Measurements from ENCODE around the gene AMIGO2. TPM values are rescaled to one million over a fixed set of nuclear protein-coding genes. Genes with fewer than 3 reads are reported as not detected.
"Not testable (repeated sequence)": the region's sequence is repeated elsewhere in the genome, so short reads cannot be mapped to it uniquely, and the experiment has no call there.

The AMIGO2 gene
- total RNA-seq = 2.7 TPM
- long read RNA-seq, partial matches to known transcripts = 0 of 4 reads
- long read RNA-seq, other reads (novel, unspliced or antisense) = 1 of 4 reads

GRCh38 chr12:47079468-47079980 lies at the start of gene AMIGO2, which contains the start of gene PCED1B:
Gene AMIGO2, minus strand, starts transcription at chr12:47079959. Its CDS starts 957 bp downstream, at chr12:47079002.
Gene PCED1B, plus strand, starts transcription at chr12:47079621. Its CDS starts 155,443 bp downstream, at chr12:47235064.
- intact Hi-C loops (cut with DNase I) = loop anchor here (10.0 kb wide), 1 partner anchor 315 kb away; no protein-coding TSS in a partner anchor
- ATAC-seq = peak; percentile 82
- DNase-seq (ENCODE audit: missing footprints) = peak; percentile 85

DNA sequence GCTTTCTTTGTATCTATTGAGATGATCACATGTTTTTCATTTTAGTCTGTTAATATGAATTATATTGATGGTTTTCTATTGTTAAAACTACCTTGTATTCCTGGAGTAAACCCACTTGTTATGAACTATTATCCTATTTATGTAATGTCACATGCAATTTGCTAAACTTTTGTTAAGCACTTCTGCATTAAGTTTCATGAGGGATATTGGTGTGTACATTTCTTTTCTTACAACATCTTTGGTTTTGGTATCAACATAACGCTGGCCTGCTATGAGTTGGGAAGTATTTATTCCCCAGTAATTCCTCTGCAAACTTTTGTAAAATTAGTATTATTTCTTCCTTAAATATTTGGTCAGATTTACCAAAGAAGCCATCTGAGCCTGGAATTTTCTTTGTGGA lies 46.5 kb upstream of the AMIGO2 start:
- no peak for ATAC-seq
- intact Hi-C loops (cut with DNase I) = no loop called here
- DNase-seq (ENCODE audit: missing footprints) = no peak

- ATAC-seq = no peak
- DNase-seq (ENCODE audit: missing footprints) = no peak
- intact Hi-C loops (cut with DNase I) = no loop called here
Measured at GRCh38 chr12:47124451-47124850, 44.7 kb upstream of the AMIGO2 start.

GRCh38 chr12:47123730-47124129 lies 44.0 kb upstream of the AMIGO2 start:
- intact Hi-C loops (cut with DNase I) = no loop called here
- ATAC-seq (no peak), DNase-seq (ENCODE audit: missing footprints) (no peak)

GRCh38 chr12:47122602-47123001 lies 42.8 kb upstream of the AMIGO2 start:
- intact Hi-C loops (cut with DNase I) = no loop called here
- ATAC-seq (no peak), DNase-seq (ENCODE audit: missing footprints) (no peak)

DNA sequence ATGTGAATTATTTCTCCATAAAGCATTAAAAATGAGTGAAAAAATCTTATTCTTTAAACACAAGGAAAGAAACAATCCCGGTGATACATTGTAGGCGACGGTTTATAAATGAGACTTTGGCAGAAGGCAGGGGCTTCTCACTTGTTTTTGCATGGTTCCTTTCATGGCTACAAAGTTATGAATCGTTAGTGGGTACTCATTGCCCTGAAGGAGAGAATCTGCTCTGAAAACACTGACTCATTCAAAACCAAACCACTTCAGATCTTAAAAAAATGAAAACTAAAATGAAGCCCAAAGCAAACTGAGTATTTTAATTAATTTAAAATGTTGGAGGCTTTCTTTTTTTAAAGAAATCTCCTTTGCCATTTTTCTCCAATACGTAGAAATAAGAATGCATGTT lies 41.4 kb upstream of the AMIGO2 start:
- no peak for ATAC-seq
- intact Hi-C loops (cut with DNase I) = no loop called here
- no peak for DNase-seq (ENCODE audit: missing footprints)

DNA sequence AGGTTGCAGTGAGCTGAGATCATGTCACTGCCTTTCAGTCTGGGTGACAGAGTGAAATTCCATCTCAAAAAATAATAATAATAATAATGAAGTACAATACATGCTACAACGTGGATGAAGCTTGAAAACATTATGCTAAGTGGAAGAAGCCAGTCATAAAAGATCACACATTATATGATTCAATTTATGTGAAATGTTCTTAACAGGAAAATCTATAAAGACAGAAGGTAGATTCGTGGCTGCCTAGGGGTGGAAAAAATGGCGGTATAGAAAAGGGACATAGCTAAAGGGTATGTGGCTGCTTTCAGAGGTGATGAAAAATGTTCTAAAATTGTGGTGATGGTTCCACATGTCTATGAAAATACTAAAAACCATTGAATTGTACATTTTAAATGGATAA lies 41.0 kb upstream of the AMIGO2 start:
- ATAC-seq (no peak), DNase-seq (ENCODE audit: missing footprints) (no peak)
- intact Hi-C loops (cut with DNase I) = no loop called here

DNA sequence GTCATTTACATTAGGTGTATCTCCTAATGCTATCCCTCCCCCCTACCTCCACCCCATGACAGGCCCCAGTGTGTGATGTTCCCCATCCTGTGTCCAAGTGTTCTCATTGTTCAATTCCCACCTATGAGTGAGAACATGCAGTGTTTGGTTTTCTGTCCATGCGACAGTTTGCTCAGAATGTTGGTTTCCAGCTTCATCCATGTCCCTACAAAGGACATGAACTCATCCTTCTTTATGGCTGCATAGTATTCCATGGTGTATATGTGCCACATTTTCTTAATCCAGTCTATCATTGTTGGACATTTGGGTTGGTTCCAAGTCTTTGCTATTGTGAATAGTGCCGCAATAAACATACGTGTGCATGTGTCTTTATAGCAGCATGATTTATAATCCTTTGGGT lies 37.5 kb upstream of the AMIGO2 start:
- intact Hi-C loops (cut with DNase I); ATAC-seq: not testable (repeated sequence)

DNA sequence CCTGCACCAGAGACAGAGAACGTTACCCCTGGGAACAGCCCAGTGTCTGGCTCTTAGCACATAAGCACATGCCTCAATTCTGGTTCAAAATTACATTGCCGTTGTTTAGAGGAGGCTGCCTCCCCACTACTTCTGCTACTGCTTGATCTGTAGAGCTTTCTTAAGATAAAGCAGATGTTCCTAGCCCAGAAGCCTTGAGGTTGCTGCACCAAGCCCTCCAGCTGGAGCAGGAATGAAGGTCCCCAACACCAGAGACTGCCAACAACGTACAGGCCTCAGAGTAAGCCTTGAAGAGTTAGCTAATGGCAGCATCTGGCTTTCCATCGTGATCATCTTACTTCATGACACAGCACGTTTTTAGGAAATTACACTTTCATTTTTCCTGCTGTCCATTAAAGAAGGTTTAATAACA lies 34.7 kb upstream of the AMIGO2 start:
- intact Hi-C loops (cut with DNase I) = no loop called here
- DNase-seq (ENCODE audit: missing footprints) (no peak), ATAC-seq (peak; percentile 37)

More for the DNA sequence above, 37.5 kb upstream of the AMIGO2 start:
- DNase-seq (ENCODE audit: missing footprints) = not testable (repeated sequence)

DNA sequence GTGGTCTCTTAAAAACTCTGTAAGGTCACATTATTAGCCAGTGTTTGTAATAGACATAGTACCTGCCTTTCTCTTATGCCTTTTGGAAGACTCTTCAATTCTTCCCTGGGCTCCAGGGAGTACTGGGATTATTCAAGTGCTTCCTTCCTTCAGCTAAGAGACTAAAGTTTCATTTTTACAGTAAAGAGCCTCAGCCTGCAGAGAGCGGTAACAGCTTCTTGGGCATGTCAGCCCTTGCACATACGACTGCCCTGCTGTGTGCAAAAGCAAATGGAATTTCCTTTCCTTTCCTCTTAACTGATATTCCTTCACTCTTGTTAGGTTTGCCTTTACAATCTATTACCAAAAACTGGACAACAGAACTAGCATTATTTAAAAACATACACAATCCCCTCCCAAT lies 32.9 kb upstream of the AMIGO2 start:
- DNase-seq (ENCODE audit: missing footprints) (no peak), ATAC-seq (no peak)
- intact Hi-C loops (cut with DNase I) = no loop called here

- no peak for ATAC-seq
- no peak for DNase-seq (ENCODE audit: missing footprints)
- intact Hi-C loops (cut with DNase I) = no loop called here
Measured at GRCh38 chr12:47111854-47112253, 32.1 kb upstream of the AMIGO2 start.

- intact Hi-C loops (cut with DNase I) = no loop called here
- ATAC-seq (no peak), DNase-seq (ENCODE audit: missing footprints) (no peak)
Measured at GRCh38 chr12:47111392-47111778, 31.6 kb upstream of the AMIGO2 start.

- intact Hi-C loops (cut with DNase I) = no loop called here
- no peak for DNase-seq (ENCODE audit: missing footprints)
- ATAC-seq = no peak
Measured at GRCh38 chr12:47110718-47111391, 31.1 kb upstream of the AMIGO2 start.

GRCh38 chr12:47110011-47110541 lies 30.3 kb upstream of the AMIGO2 start:
- intact Hi-C loops (cut with DNase I) = no loop called here
- DNase-seq (ENCODE audit: missing footprints) (no peak), ATAC-seq (no peak)

- DNase-seq (ENCODE audit: missing footprints) (no peak), ATAC-seq (no peak)
- intact Hi-C loops (cut with DNase I) = no loop called here
Measured at GRCh38 chr12:47107926-47108325, 28.2 kb upstream of the AMIGO2 start.

GRCh38 chr12:47107446-47107845 lies 27.7 kb upstream of the AMIGO2 start:
- DNase-seq (ENCODE audit: missing footprints) (no peak), ATAC-seq (no peak)
- intact Hi-C loops (cut with DNase I) = no loop called here

DNA sequence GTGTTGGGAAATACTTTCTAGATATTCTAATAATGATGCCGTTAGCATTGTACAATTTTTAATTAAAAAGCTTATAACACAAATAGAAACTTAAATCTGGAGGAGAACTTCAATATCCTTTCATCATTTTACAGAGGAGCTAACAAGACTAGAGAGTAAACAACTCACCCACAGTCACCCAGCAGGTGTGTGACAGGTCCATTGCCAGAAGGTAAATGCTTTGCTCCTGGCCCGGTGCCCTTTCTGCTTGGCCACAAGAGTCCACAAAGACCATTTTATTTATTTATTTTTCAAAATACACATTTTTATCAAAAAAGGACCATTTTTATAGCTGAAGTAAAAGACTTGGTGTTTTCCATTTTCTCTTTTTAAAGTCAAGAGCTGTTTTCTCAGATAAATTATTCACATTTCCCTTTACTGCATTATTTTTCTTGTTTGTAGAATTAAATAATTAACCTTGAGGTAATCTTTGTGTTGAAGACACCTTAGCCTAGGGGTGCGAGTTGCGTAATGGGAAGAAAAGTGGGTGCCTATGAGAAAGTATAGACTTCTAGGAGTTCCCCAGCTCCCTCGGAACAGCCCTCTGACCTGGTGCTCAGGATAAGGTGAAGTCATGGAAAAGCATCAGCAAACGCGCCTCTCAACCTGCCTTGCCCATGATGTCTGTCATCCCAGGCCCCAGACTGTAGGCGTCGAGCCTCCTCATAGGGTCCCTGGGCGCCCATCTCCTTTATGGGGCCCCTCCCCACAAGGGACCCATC lies 26.3 kb upstream of the AMIGO2 start:
- intact Hi-C loops (cut with DNase I) = no loop called here
- DNase-seq (ENCODE audit: missing footprints) = no peak
- no peak for ATAC-seq

GRCh38 chr12:47102845-47103651 lies 23.3 kb upstream of the AMIGO2 start:
- intact Hi-C loops (cut with DNase I) = no loop called here
- DNase-seq (ENCODE audit: missing footprints) (no peak), ATAC-seq (no peak)

DNA sequence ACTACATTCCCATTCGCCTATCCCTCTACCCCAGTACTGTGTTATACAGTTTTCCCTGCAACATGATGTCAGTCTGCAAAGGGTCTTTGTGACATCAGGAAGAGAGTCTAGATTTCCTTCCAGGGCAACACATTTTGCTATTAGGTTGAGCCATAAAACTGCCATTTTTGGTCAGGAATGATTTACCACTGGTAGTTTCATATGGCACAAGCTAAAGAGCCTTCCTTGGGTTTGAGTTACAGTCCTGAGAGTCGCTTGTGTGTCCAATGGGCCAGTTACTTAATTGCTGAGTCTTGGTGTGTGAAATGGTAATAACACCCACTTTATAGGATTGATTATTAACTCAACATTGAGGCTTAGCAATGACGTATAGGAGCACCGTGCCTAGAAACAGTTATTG lies 22.6 kb upstream of the AMIGO2 start:
- no peak for DNase-seq (ENCODE audit: missing footprints)
- ATAC-seq = no peak
- intact Hi-C loops (cut with DNase I) = no loop called here
